SK-N-MC (cell line): ENCODE measurements around the gene ZSCAN12.

Experiments
- DNase-seq: peaks from one replicate; pipeline ENCODE4 v3.0.0-alpha.2; 2011; ENCODE audit warnings: low read depth, low spot score
- H3K27ac ChIP-seq: fragments of 200-600 bp; sonication (generic); 2 replicates; pipeline ENCODE4 v1.5.1; 2016; ENCODE audit warnings: mixed run types
- H3K36me3 ChIP-seq: fragments of 200-600 bp; sonication (generic); 2 replicates; pipeline ENCODE4 v1.6.1; 2017; ENCODE audit warnings: antibody characterized with exemption, low read length, mixed read lengths; ENCODE audit not compliant: insufficient read depth
- H3K4me3 ChIP-seq: fragments of 200-600 bp; sonication (generic); 2 replicates; pipeline ENCODE4 v1.5.1; 2016
- H3K9ac ChIP-seq: fragments of 200-600 bp; sonication (generic); 2 replicates; pipeline ENCODE4 v1.8.0; 2017; ENCODE audit warnings: mixed run types, mixed read lengths; ENCODE audit not compliant: insufficient read length
- H3K9me3 ChIP-seq: fragments of 200-600 bp; sonication (generic); 2 replicates; pipeline ENCODE4 v1.6.1; 2017; ENCODE audit warnings: low read depth, mild to moderate bottlenecking, antibody characterized with exemption, low read length, moderate library complexity, mixed read lengths
- EZH2 ChIP-seq: fragments of 200-600 bp; sonication (generic); IDR thresholded peaks from one replicate; pipeline ENCODE4 v1.6.1; 2017; ENCODE audit warnings: antibody characterized with exemption
- FOXP2 ChIP-seq: optimal IDR thresholded peaks from 2 replicates; pipeline ENCODE3; 2011; ENCODE audit warnings: mild to moderate bottlenecking, moderate library complexity; ENCODE audit not compliant: insufficient read depth; ENCODE audit errors: extremely low read length, control extremely low read depth
- POLR2AphosphoS5 ChIP-seq: IDR thresholded peaks from 2 replicates; pipeline ENCODE4 v1.6.1; 2012; ENCODE audit warnings: mild to moderate bottlenecking, low read depth, low read length, borderline replicate concordance

ZSCAN12 gene

GRCh38 chr6:28337121-28337520 is 62.4 kb downstream of the ZSCAN12 start:
- Histone ChIP-seq H3K9me3 (no peaks in the 10 kb centered on the region), H3K36me3 (no peaks in the 10 kb centered on the region), H3K9ac (no peak overlapping the region), H3K4me3 (peak overlapping the region; percentile 88), H3K27ac (no peak overlapping the region)
- no peak for DNase-seq
- no peak for TF ChIP-seq FOXP2
- no peak for TF ChIP-seq POLR2AphosphoS5
- TF ChIP-seq EZH2, result no peak

GRCh38 chr6:28336284-28337120 is 63.0 kb downstream of the ZSCAN12 start:
- H3K9me3 ChIP-seq, result no peaks in the 10 kb centered on the region
- DNase-seq, result no peak
- TF ChIP-seq FOXP2, result no peak
- no peak for TF ChIP-seq EZH2
- no peak for TF ChIP-seq POLR2AphosphoS5
- H3K36me3 ChIP-seq, result no peaks in the 10 kb centered on the region
- peak overlapping the region; percentile 95 for H3K9ac ChIP-seq
- peak overlapping the region; percentile 88 for H3K4me3 ChIP-seq
- peak overlapping the region; percentile 95; the same call in 1 of the 2 replicates for H3K27ac ChIP-seq

GRCh38 chr6:28335564-28336283 is 63.8 kb downstream of the ZSCAN12 start, which contains the start of gene ZSCAN31:
Gene ZSCAN31 (minus strand): TSS chr6:28336148. CDS start chr6:28329683, 6,465 bp downstream.
- DNase-seq, result peak; percentile 75
- peak within 1 kb of the TSS; percentile 88 for H3K4me3 ChIP-seq

GRCh38 chr6:28335040-28335563 is 64.4 kb downstream of the ZSCAN12 start:
- no peak for DNase-seq
- Histone ChIP-seq H3K36me3 (no peaks in the 10 kb centered on the region), H3K9me3 (no peaks in the 10 kb centered on the region), H3K9ac (peak overlapping the region; percentile 54), H3K4me3 (peak overlapping the region; percentile 88), H3K27ac (peak overlapping the region; percentile 72; the same call in 1 of the 2 replicates)
- TF ChIP-seq FOXP2, result no peak
- TF ChIP-seq EZH2, result no peak
- TF ChIP-seq POLR2AphosphoS5, result no peak

More at GRCh38 chr6:28335564-28336283, 63.8 kb downstream of the ZSCAN12 start, which contains the start of gene ZSCAN31:
- no peaks in the 10 kb centered on the region for H3K9me3 ChIP-seq
- peak within 1 kb of the TSS; percentile 95 for H3K27ac ChIP-seq
- TF ChIP-seq FOXP2 (no peak), POLR2AphosphoS5 (peak; percentile 92), EZH2 (no peak)
- no peaks in the 10 kb centered on the region for H3K36me3 ChIP-seq
- H3K9ac ChIP-seq, result peak within 1 kb of the TSS; percentile 95

- DNase-seq, result no peak
- Histone ChIP-seq H3K4me3 (no peak overlapping the region), H3K9ac (no peak overlapping the region), H3K27ac (no peak overlapping the region), H3K9me3 (no peaks in the 10 kb centered on the region), H3K36me3 (no peaks in the 10 kb centered on the region)
- no peak for TF ChIP-seq POLR2AphosphoS5
- TF ChIP-seq FOXP2, result no peak
- TF ChIP-seq EZH2, result no peak
Measured at GRCh38 chr6:28334286-28335039, 65.1 kb downstream of the ZSCAN12 start.

- Histone ChIP-seq H3K9me3 (no peaks in the 10 kb centered on the region), H3K36me3 (no peaks in the 10 kb centered on the region), H3K9ac (no peak overlapping the region), H3K27ac (no peak overlapping the region), H3K4me3 (no peak overlapping the region)
- TF ChIP-seq FOXP2, result no peak
- no peak for TF ChIP-seq EZH2
- no peak for TF ChIP-seq POLR2AphosphoS5
- no peak for DNase-seq
Measured at GRCh38 chr6:28333599-28334018, 65.9 kb downstream of the ZSCAN12 start.

- H3K27ac ChIP-seq, result no peak overlapping the region
- no peaks in the 10 kb centered on the region for H3K9me3 ChIP-seq
- no peak for TF ChIP-seq POLR2AphosphoS5
- TF ChIP-seq FOXP2, result no peak
- no peak overlapping the region for H3K4me3 ChIP-seq
- DNase-seq, result no peak
- H3K36me3 ChIP-seq, result no peaks in the 10 kb centered on the region
- no peak overlapping the region for H3K9ac ChIP-seq
Measured at GRCh38 chr6:28333047-28333446, 66.5 kb downstream of the ZSCAN12 start.
